ENCODE data around the gene CSF1R.
"Not testable (repeated sequence)": the region's sequence is repeated elsewhere in the genome, so short reads cannot be mapped to it uniquely, and the experiment has no call there.

Gene CSF1R

GRCh38 chr5:150103678-150104549 is 17.6 kb upstream of the CSF1R start:
- no peak for DNase-seq

- no peak for DNase-seq
Observed at GRCh38 chr5:150101023-150101422, 14.7 kb upstream of the CSF1R start.

GRCh38 chr5:150097152-150097551 is 10.8 kb upstream of the CSF1R start:
- DNase-seq, result no peak

- no peak for DNase-seq
Observed at GRCh38 chr5:150092159-150092787, 5.9 kb upstream of the CSF1R start.

GRCh38 chr5:150085191-150085912 is 1.0 kb downstream of the CSF1R start:
- no peak for DNase-seq

- DNase-seq, result not testable (repeated sequence)
Observed at GRCh38 chr5:150084754-150085153, 1.6 kb downstream of the CSF1R start.

- DNase-seq, result no peak
Observed at GRCh38 chr5:150082889-150083288, 3.5 kb downstream of the CSF1R start.

GRCh38 chr5:150082374-150082773 is 4.0 kb downstream of the CSF1R start:
- DNase-seq, result no peak

- no peak for DNase-seq
Observed at GRCh38 chr5:150081541-150082283, 4.6 kb downstream of the CSF1R start.

- DNase-seq, result no peak
Observed at GRCh38 chr5:150080696-150081435, 5.5 kb downstream of the CSF1R start.

- no peak for DNase-seq
Observed at GRCh38 chr5:150079909-150080461, 6.4 kb downstream of the CSF1R start.

- DNase-seq, result no peak
Observed at GRCh38 chr5:150078802-150079689, 7.3 kb downstream of the CSF1R start.

GRCh38 chr5:150077996-150078801 is 8.2 kb downstream of the CSF1R start:
- DNase-seq, result no peak

GRCh38 chr5:150077060-150077459 is 9.3 kb downstream of the CSF1R start:
- no peak for DNase-seq

- no peak for DNase-seq
Observed at GRCh38 chr5:150075806-150076205, 10.5 kb downstream of the CSF1R start.

- DNase-seq, result no peak
Observed at GRCh38 chr5:150075233-150075632, 11.1 kb downstream of the CSF1R start.

GRCh38 chr5:150073677-150074076 is 12.7 kb downstream of the CSF1R start:
- no peak for DNase-seq

- DNase-seq, result no peak
Observed at GRCh38 chr5:150073086-150073625, 13.2 kb downstream of the CSF1R start.

GRCh38 chr5:150070821-150071220 is 15.5 kb downstream of the CSF1R start:
- DNase-seq, result no peak
